Ascending aorta (tissue), 2 donors: Measurements from ENCODE around the gene GPR17. TPM values are rescaled to one million over a fixed set of nuclear protein-coding genes. Genes with fewer than 3 reads are reported as not detected.

Experiments
- DNase-seq, 2 donors: peaks; one replicate each; pipeline ENCODE4 v3.0.0-alpha.2; 2019; ENCODE audit warnings: low spot score in 2 of 2
- H3K27ac ChIP-seq, 2 donors: fragments of 200-600 bp; sonication (generic); one replicate each; pipeline ENCODE4 v1.5.1; 2016 to 2017; ENCODE audit warnings: mild to moderate bottlenecking in 1 of 2
- H3K27me3 ChIP-seq: fragments of 200-600 bp; sonication (generic); one replicate; pipeline ENCODE4 v1.5.1; 2017
- H3K36me3 ChIP-seq, 2 donors: fragments of 200-600 bp; sonication (generic); one replicate each; pipeline ENCODE4 v1.5.1; 2016
- H3K4me1 ChIP-seq, 2 donors: fragments of 200-600 bp; sonication (generic); one replicate each; pipeline ENCODE4 v1.5.1; 2016 to 2017; ENCODE audit warnings: mild to moderate bottlenecking in 1 of 2
- H3K4me3 ChIP-seq, 2 donors: fragments of 200-600 bp; sonication (generic); one replicate each; pipeline ENCODE4 v1.5.1; 2016 to 2017; ENCODE audit warnings: mild to moderate bottlenecking in 1 of 2
- H3K9me3 ChIP-seq, 2 donors: fragments of 200-600 bp; sonication (generic); one replicate each; pipeline ENCODE4 v1.5.1; 2016
- intact Hi-C: fragments of 100-400 bp; cut with DNase I; formaldehyde crosslinking; loops from one replicate; pipeline ENCODE4 v1.15.1; 2023
- total RNA-seq: library from RNA; depleted of rRNA; stranded (reverse); fragments of >200 nt; gene quantifications from one replicate; pipeline ENCODE4 v1.1.0, GENCODE V29; 2016
- TF ChIP-seq, protein P1 (sequence below), 3 experiments: fragments of 200-600 bp in 2 of 3; fragments of 450-650 bp in 1 of 3; sonication (generic) in 2 of 3; IDR thresholded peaks; one replicate each; pipeline ENCODE4 v1.5.1; 2016 to 2019; ENCODE audit warnings: antibody characterized with exemption in 3 of 3, mild to moderate bottlenecking in 1 of 3, moderate library complexity in 1 of 3

Gene GPR17
- total RNA-seq, 1 donor from 2014 or later, result not detected

DNA sequence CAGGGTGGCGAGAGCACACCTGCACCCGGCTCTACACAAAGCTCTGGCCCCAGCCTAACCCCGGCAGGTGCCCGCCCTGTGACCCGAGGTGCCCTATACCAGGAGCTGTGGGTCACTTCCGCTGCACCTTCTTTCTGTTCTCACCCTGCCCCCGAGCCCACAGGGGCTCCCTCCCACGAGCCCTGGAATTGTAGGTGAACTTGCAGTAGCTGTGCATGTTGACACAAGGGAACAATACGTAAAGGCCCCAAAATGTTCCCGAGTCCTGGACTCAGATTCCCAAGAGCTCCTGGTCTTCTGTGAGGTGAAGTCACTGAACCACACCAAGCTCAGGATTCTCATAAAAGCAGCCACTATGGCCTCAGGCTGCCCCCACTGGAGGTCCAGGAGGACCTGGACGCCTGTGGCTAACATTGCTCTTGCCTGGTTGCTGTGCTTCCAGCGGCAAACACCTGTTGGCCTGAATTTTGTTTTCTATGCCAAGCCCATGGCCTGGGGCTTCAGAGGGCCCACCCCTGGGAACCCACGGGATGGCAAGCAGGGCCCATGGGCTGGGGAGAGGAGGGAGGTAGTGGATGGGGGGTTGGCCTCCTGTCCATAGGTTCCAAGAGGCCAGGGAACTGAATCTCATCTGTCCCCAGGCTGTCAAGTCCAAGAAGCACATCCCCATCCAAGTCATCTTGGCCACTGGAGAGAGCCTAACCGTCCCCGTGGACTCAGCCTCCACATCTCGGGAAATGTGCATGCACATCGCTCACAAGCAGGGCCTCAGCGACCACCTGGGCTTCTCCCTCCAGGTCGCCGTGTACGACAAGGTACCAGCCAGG, 23.2 kb upstream of the GPR17 start:
- H3K27me3 ChIP-seq, result no peaks in the 10 kb centered on the region
- peak in 1 of 2 donors; percentile 59 for DNase-seq
- intact Hi-C loops, result no loop called here
- H3K4me3 ChIP-seq, result no peak overlapping the region
- no peaks in the 10 kb centered on the region for H3K9me3 ChIP-seq
- H3K4me1 ChIP-seq, result no peaks in the 10 kb centered on the region
- no peak overlapping the region for H3K27ac ChIP-seq
- TF ChIP-seq, protein P1, sequence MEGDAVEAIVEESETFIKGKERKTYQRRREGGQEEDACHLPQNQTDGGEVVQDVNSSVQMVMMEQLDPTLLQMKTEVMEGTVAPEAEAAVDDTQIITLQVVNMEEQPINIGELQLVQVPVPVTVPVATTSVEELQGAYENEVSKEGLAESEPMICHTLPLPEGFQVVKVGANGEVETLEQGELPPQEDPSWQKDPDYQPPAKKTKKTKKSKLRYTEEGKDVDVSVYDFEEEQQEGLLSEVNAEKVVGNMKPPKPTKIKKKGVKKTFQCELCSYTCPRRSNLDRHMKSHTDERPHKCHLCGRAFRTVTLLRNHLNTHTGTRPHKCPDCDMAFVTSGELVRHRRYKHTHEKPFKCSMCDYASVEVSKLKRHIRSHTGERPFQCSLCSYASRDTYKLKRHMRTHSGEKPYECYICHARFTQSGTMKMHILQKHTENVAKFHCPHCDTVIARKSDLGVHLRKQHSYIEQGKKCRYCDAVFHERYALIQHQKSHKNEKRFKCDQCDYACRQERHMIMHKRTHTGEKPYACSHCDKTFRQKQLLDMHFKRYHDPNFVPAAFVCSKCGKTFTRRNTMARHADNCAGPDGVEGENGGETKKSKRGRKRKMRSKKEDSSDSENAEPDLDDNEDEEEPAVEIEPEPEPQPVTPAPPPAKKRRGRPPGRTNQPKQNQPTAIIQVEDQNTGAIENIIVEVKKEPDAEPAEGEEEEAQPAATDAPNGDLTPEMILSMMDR (IDR thresholded peaks at IDR 0.05), result no peak
- H3K36me3 ChIP-seq, result no peaks in the 10 kb centered on the region

DNA sequence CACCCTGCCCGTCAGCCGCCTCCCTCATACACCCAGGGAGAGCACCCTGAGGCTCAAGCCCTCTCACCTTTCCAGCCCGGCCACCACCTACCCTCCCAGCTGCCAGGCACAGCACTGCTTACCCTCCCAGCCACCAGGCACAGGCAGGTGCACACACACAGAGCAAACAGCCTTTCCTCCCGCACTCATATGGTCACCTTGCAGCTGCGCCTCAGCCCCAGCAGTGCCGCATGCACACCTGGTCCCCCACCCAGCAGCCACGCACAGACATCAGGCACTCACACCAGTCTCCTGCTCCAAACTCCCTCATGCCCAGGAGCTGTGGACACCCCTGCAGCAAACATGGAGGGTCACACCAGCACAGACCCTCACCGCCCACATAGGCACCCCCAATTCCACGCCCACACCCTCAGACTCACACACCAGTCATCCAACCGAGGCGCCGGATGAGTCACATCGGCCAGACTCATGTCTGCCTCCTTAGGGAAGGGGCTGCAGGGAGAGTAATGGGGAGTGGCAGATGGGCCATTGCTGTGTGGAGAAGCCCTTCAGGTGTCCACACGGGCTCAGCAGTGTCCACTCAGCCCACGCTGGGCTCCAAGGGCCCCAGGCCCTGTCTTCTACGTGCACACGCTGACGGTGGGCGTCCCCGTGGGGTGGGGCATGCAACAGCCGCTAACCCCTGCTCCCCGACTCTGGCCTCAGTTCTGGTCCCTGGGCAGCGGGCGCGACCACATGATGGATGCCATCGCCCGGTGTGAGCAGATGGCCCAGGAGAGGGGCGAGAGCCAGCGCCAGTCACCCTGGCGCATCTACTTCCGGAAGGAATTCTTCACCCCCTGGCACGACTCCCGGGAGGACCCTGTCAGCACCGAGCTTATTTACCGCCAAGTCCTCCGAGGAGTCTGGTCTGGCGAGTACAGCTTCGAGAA, 22.3 kb upstream of the GPR17 start:
- no peaks in the 10 kb centered on the region for H3K27me3 ChIP-seq
- intact Hi-C loops, result no loop called here
- DNase-seq, result peak in 1 of 2 donors; percentile 59
- TF ChIP-seq, protein P1 (IDR thresholded peaks at IDR 0.05), result no peak
- no peaks in the 10 kb centered on the region for H3K9me3 ChIP-seq
- H3K4me1 ChIP-seq, result no peaks in the 10 kb centered on the region
- H3K4me3 ChIP-seq, result no peak overlapping the region
- no peak overlapping the region for H3K27ac ChIP-seq
- no peaks in the 10 kb centered on the region for H3K36me3 ChIP-seq

DNA sequence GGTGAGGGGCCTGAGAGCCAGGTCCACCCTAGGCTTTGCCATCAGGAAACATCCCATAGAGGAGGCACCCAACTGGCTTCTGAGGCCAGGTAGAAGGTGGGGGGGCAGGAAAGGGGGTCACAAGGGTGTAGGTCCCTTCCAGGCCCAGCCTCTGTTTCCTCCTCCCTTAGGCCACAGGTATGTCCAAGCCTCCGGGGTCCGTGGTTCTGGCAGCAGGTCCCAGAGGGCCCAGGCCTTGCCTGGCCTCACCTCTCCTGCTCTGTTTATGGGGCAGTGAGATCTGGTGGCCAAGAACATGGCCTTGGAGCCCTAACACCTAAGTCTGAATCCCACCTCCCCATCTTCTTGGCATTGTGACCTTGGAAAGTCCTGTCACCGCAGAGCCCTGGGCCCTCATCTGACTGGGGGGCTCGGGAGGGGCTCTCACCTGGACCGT, 21.6 kb upstream of the GPR17 start:
- no peaks in the 10 kb centered on the region for H3K4me1 ChIP-seq
- intact Hi-C loops, result no loop called here
- TF ChIP-seq, protein P1 (IDR thresholded peaks at IDR 0.05), result no peak
- H3K4me3 ChIP-seq, result no peak overlapping the region
- no peaks in the 10 kb centered on the region for H3K9me3 ChIP-seq
- no peaks in the 10 kb centered on the region for H3K36me3 ChIP-seq
- DNase-seq, result peak in 1 of 2 donors; percentile 60
- H3K27ac ChIP-seq, result no peak overlapping the region
- no peaks in the 10 kb centered on the region for H3K27me3 ChIP-seq

GRCh38 chr2:127624756-127625571, 21.0 kb upstream of the GPR17 start:
- DNase-seq, result peak in 1 of 2 donors; percentile 53
- H3K4me1 ChIP-seq, result no peaks in the 10 kb centered on the region

More at GRCh38 chr2:127624756-127625571, 21.0 kb upstream of the GPR17 start:
- Histone ChIP-seq H3K4me3 (no peak overlapping the region), H3K9me3 (no peaks in the 10 kb centered on the region), H3K36me3 (no peaks in the 10 kb centered on the region), H3K27ac (no peak overlapping the region), H3K27me3 (no peaks in the 10 kb centered on the region)
- intact Hi-C loops, result no loop called here
- TF ChIP-seq, protein P1 (IDR thresholded peaks at IDR 0.05), result no peak
